B cell (primary cell): Measurements from ENCODE around the gene NPAS3. TPM values are rescaled to one million over a fixed set of nuclear protein-coding genes. Genes with fewer than 3 reads are reported as not detected.

ENCODE experiments used
- ATAC-seq: fragments of 200-7000 bp; cut with Tn5 transposase; one replicate; pipeline ENCODE4 v1.10.0; 2021; ENCODE audit warnings: low read depth, mild to moderate bottlenecking, moderate number of reproducible peaks, moderate library complexity
- CTCF ChIA-PET: fragments of 350-600 bp; sonication (Branson Sonifier 250); formaldehyde crosslinking; loops from one replicate; lab custom pipeline; 2021; ENCODE audit warnings: antibody characterized with exemption, inconsistent platforms; lab: Charles Lee
- POLR2A ChIA-PET: fragments of 350-600 bp; sonication (Branson Sonifier 250); formaldehyde crosslinking; loops from one replicate; lab custom pipeline; 2021; ENCODE audit warnings: antibody characterized with exemption; lab: Charles Lee
- DNase-seq: peaks from one replicate; pipeline ENCODE4 v3.0.0; 2013
- H2AFZ ChIP-seq: 2 replicates; pipeline ENCODE4 v1.6.1; 2012; ENCODE audit warnings: mild to moderate bottlenecking, low read depth, low read length; ENCODE audit not compliant: insufficient read depth, poor library complexity, severe bottlenecking
- H3K27ac ChIP-seq, 2 donors: 1 replicate in 1 of 2; 2 replicates in 1 of 2; pipeline ENCODE4 v1.5.1; 2012 to 2013; ENCODE audit warnings: low read length in 2 of 2, mild to moderate bottlenecking in 2 of 2, moderate library complexity in 1 of 2
- H3K27me3 ChIP-seq, 4 experiments: fragments of 200-600 bp in 1 of 4; sonication (generic) in 1 of 4; replicated peaks in 1 of 4; 1 replicate in 2 of 4; 2 replicates in 2 of 4; pipeline versions ENCODE4 v1.6.1 to v1.7.0; 2013 to 2016; ENCODE audit warnings: low read length in 3 of 4, mild to moderate bottlenecking in 2 of 4, mixed read lengths in 1 of 4, moderate library complexity in 1 of 4; ENCODE audit not compliant: insufficient read depth in 4 of 4, control insufficient read depth in 3 of 4; ENCODE audit errors: control extremely low read depth in 1 of 4
- H3K36me3 ChIP-seq, 2 experiments: replicated peaks in 1 of 2; 1 replicate in 1 of 2; 2 replicates in 1 of 2; pipeline versions ENCODE4 v1.6.1 to v1.7.1; 2013; ENCODE audit warnings: low read length in 1 of 2; ENCODE audit not compliant: insufficient read depth in 2 of 2, control insufficient read depth in 1 of 2; ENCODE audit errors: control extremely low read depth in 1 of 2, extremely low read depth in 1 of 2
- H3K4me1 ChIP-seq, 2 donors: fragments of 200-600 bp in 1 of 2; sonication (generic) in 1 of 2; 1 replicate in 1 of 2; 2 replicates in 1 of 2; pipeline versions ENCODE4 v1.5.1 to v1.6.1; 2013 to 2017; ENCODE audit warnings: low read length in 2 of 2; ENCODE audit not compliant: control insufficient read depth in 2 of 2, insufficient read depth in 2 of 2
- H3K4me2 ChIP-seq: replicated peaks from 2 replicates; pipeline ENCODE3; 2012; ENCODE audit warnings: mild to moderate bottlenecking, low read depth, low read length; ENCODE audit not compliant: poor library complexity, severe bottlenecking
- H3K4me3 ChIP-seq, 5 experiments: fragments of 200-600 bp in 1 of 5; sonication (generic) in 1 of 5; 1 replicate in 3 of 5; 2 replicates in 2 of 5; pipeline versions ENCODE4 v1.5.1 to v1.7.0; 2011 to 2016; ENCODE audit warnings: low read length in 4 of 5, mild to moderate bottlenecking in 4 of 5, low read depth in 2 of 5, control low read depth in 1 of 5, moderate library complexity in 1 of 5; ENCODE audit not compliant: insufficient read depth in 1 of 5; ENCODE audit errors: control extremely low read depth in 1 of 5, extremely low read depth in 1 of 5
- H3K79me2 ChIP-seq: fragments of 200-600 bp; sonication (generic); one replicate; pipeline ENCODE4 v1.6.0; 2016; ENCODE audit warnings: low read length; ENCODE audit not compliant: control insufficient read depth, insufficient read depth
- H3K9ac ChIP-seq: fragments of 200-600 bp; sonication (generic); 2 replicates; pipeline ENCODE4 v1.6.1; 2017; ENCODE audit warnings: mild to moderate bottlenecking, low read length, moderate library complexity
- H3K9me3 ChIP-seq, 3 donors: one replicate each; pipeline versions ENCODE4 v1.6.1 to v1.7.1; 2013; ENCODE audit warnings: low read length in 2 of 3; ENCODE audit not compliant: control insufficient read depth in 2 of 3, insufficient read depth in 1 of 3; ENCODE audit errors: control extremely low read depth in 1 of 3
- H4K20me1 ChIP-seq: 2 replicates; pipeline ENCODE4 v1.6.0; 2012; ENCODE audit warnings: mild to moderate bottlenecking, low read length; ENCODE audit not compliant: insufficient read depth, control insufficient read depth, poor library complexity, severe bottlenecking
- H3K27ac Mint-ChIP-seq: one replicate; pipeline ENCODE4 v1.8.0; 2021; ENCODE audit warnings: mixed read lengths
- H3K27me3 Mint-ChIP-seq: one replicate; pipeline ENCODE4 v1.8.0; 2021; ENCODE audit warnings: mixed read lengths
- H3K4me1 Mint-ChIP-seq: one replicate; pipeline ENCODE4 v1.8.0; 2021; ENCODE audit warnings: mixed read lengths
- H3K4me3 Mint-ChIP-seq: one replicate; pipeline ENCODE4 v1.8.0; 2021; ENCODE audit warnings: mixed read lengths
- H3K9me3 Mint-ChIP-seq: one replicate; pipeline ENCODE4 v1.8.0; 2022; ENCODE audit warnings: mixed read lengths; ENCODE audit not compliant: insufficient read depth
- EZH2 ChIP-seq: IDR thresholded peaks from 2 replicates; pipeline ENCODE4 v1.6.1; 2012; ENCODE audit warnings: borderline replicate concordance, low read depth, mild to moderate bottlenecking, moderate library complexity, low read length; ENCODE audit not compliant: insufficient read depth, poor library complexity, severe bottlenecking
- WGBS: methylation state at CpG from one replicate; pipeline ENCODE4 v1.1.5; 2013; ENCODE audit warnings: missing lambda C conversion rate; ENCODE audit not compliant: insufficient coverage; 5-methylcytosine and 5-hydroxymethylcytosine counted together
- intact Hi-C: fragments of 100-400 bp; cut with micrococcal nuclease; formaldehyde crosslinking; loops from one replicate; pipeline ENCODE4 v1.10.0; 2022
- polyA plus RNA-seq: library from polyadenylated mRNA; depleted of rRNA; stranded (reverse); fragments of >200 nt; gene quantifications from 2 replicates; pipeline ENCODE4 v1.2.3, GENCODE V29; 2012
- total RNA-seq, 2 donors: library from RNA; stranded (reverse); fragments of 120-200 nt in 1 of 2; gene quantifications; 1 replicate in 1 of 2; 2 replicates in 1 of 2; pipeline versions ENCODE4 v1.2.3 to v1.2.4, GENCODE V29; 2013 to 2022
- TF ChIP-seq, protein P1 (sequence below): fragments of 200-600 bp; IDR thresholded peaks from one replicate; pipeline ENCODE4 v1.8.0; 2022; ENCODE audit warnings: antibody characterized with exemption, mild to moderate bottlenecking

Gene NPAS3
- total and polyA plus RNA-seq, 2 donors (not counting 1 experiment from before 2014, with no cell fraction given) = not detected

GRCh38 chr14:33767586-33768457, 829.1 kb downstream of the NPAS3 start:
- ChIA-PET POLR2A (interaction anchor here (0.7 kb wide), 1 partner anchor 16 kb away, joined by 7 read pairs; no protein-coding TSS in a partner anchor), CTCF (interaction anchor here (0.6 to 1.0 kb wide), 2 partner anchors 25 to 189 kb away, joined by 3 to 5 read pairs; no protein-coding TSS in a partner anchor)
- H3K4me1 Mint-ChIP-seq = no peaks in the 10 kb centered on the region
- H3K4me3 ChIP-seq = no peak overlapping the region
- H3K4me3 Mint-ChIP-seq = no peak overlapping the region
- no peaks in the 10 kb centered on the region for H3K9me3 Mint-ChIP-seq
- no peak overlapping the region for H3K27ac Mint-ChIP-seq
- H3K4me1 ChIP-seq = no peaks in the 10 kb centered on the region
- no peaks in the 10 kb centered on the region for H4K20me1 ChIP-seq
- no peak overlapping the region for H2AFZ ChIP-seq
- TF ChIP-seq EZH2 = no peak
- TF ChIP-seq, protein P1, sequence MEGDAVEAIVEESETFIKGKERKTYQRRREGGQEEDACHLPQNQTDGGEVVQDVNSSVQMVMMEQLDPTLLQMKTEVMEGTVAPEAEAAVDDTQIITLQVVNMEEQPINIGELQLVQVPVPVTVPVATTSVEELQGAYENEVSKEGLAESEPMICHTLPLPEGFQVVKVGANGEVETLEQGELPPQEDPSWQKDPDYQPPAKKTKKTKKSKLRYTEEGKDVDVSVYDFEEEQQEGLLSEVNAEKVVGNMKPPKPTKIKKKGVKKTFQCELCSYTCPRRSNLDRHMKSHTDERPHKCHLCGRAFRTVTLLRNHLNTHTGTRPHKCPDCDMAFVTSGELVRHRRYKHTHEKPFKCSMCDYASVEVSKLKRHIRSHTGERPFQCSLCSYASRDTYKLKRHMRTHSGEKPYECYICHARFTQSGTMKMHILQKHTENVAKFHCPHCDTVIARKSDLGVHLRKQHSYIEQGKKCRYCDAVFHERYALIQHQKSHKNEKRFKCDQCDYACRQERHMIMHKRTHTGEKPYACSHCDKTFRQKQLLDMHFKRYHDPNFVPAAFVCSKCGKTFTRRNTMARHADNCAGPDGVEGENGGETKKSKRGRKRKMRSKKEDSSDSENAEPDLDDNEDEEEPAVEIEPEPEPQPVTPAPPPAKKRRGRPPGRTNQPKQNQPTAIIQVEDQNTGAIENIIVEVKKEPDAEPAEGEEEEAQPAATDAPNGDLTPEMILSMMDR = no peak
- H3K9me3 ChIP-seq = no peaks in the 10 kb centered on the region
- H3K27me3 ChIP-seq = no peaks in the 10 kb centered on the region
- no peak for DNase-seq
- no peaks in the 10 kb centered on the region for H3K27me3 Mint-ChIP-seq
- no peak overlapping the region for H3K9ac ChIP-seq
- ATAC-seq = no peak
- WGBS = 67% methylated on average over 2 of the region's 7 CpGs
- H3K36me3 ChIP-seq = no peaks in the 10 kb centered on the region
- H3K4me2 ChIP-seq = no peak overlapping the region
- no peaks in the 10 kb centered on the region for H3K79me2 ChIP-seq
- intact Hi-C loops = no loop called here
- no peak overlapping the region for H3K27ac ChIP-seq

DNA sequence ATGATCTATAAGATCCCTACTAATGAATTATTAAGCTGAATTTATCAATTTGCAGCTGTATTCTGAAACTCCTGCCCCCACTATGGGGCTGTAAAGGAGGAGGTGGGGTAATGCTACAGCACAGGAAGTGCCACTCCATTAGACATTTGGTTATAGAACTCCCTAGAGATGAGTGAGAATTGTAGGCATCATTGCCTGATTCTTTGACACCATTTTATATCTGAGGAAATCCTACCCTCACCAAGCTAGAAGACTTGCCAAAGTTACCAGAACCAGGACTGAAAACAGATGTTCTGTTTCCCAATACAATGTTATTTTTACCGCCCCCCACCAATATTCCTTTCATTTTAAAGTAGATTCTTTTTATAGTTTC, 829.8 kb downstream of the NPAS3 start:
- Mint-ChIP-seq H3K4me1 (no peaks in the 10 kb centered on the region), H3K27me3 (no peaks in the 10 kb centered on the region), H3K27ac (no peak overlapping the region), H3K4me3 (no peak overlapping the region), H3K9me3 (no peaks in the 10 kb centered on the region)
- no peak overlapping the region for H3K4me2 ChIP-seq
- H3K79me2 ChIP-seq = no peaks in the 10 kb centered on the region
- H3K36me3 ChIP-seq = no peaks in the 10 kb centered on the region
- TF ChIP-seq, protein P1 = no peak
- TF ChIP-seq EZH2 = no peak
- no peaks in the 10 kb centered on the region for H3K4me1 ChIP-seq
- H2AFZ ChIP-seq = no peak overlapping the region
- ATAC-seq = no peak
- no peaks in the 10 kb centered on the region for H4K20me1 ChIP-seq
- no peak overlapping the region for H3K9ac ChIP-seq
- ChIA-PET POLR2A (no interaction called here), CTCF (interaction anchor here (1.0 kb wide), 1 partner anchor 24 kb away, joined by 3 read pairs; no protein-coding TSS in a partner anchor)
- no CpG with 5 or more reads among the region's 1 CpG for WGBS
- no peak overlapping the region for H3K27ac ChIP-seq
- H3K27me3 ChIP-seq = no peaks in the 10 kb centered on the region
- intact Hi-C loops = no loop called here
- no peak for DNase-seq
- no peak overlapping the region for H3K4me3 ChIP-seq
- no peaks in the 10 kb centered on the region for H3K9me3 ChIP-seq
